Measurements from ENCODE around the gene TMEM170B. TPM values are rescaled to one million over a fixed set of nuclear protein-coding genes. Genes with fewer than 3 reads are reported as not detected.

Gene TMEM170B
- total RNA-seq, 1 donor from 2014 or later, result 3.9 TPM

GRCh38 chr6:11528996-11529395 is 8.6 kb upstream of the TMEM170B start:
- Mint-ChIP-seq H3K27me3 (ENCODE audit: low read depth) (no peaks in the 10 kb centered on the region), H3K9me3 (ENCODE audit: low read depth) (no peaks in the 10 kb centered on the region), H3K36me3 (ENCODE audit: low read depth) (no peaks in the 10 kb centered on the region), H3K4me1 (ENCODE audit: low read depth) (no peaks in the 10 kb centered on the region), H3K4me3 (ENCODE audit: unreplicated experiment) (no peak overlapping the region), H3K27ac (ENCODE audit: unreplicated experiment) (no peak overlapping the region)
- DNase-seq (ENCODE audit: low spot score), result no peak
- no peak for TF ChIP-seq CTCF (IDR thresholded peaks at IDR 0.05)

GRCh38 chr6:11532097-11532496 is 5.5 kb upstream of the TMEM170B start:
- no peak overlapping the region for H3K4me3 Mint-ChIP-seq (ENCODE audit: unreplicated experiment)
- H3K4me1 Mint-ChIP-seq (ENCODE audit: low read depth), result peaks cover 11% of the 10 kb centered on the region
- no peaks in the 10 kb centered on the region for H3K36me3 Mint-ChIP-seq (ENCODE audit: low read depth)
- no peak for TF ChIP-seq CTCF (IDR thresholded peaks at IDR 0.05)
- H3K27me3 Mint-ChIP-seq (ENCODE audit: low read depth), result no peaks in the 10 kb centered on the region
- H3K27ac Mint-ChIP-seq (ENCODE audit: unreplicated experiment), result no peak overlapping the region
- no peaks in the 10 kb centered on the region for H3K9me3 Mint-ChIP-seq (ENCODE audit: low read depth)
- DNase-seq (ENCODE audit: low spot score), result no peak

GRCh38 chr6:11534561-11534960 is 3.0 kb upstream of the TMEM170B start:
- TF ChIP-seq CTCF (IDR thresholded peaks at IDR 0.05), result no peak
- no peaks in the 10 kb centered on the region for H3K27me3 Mint-ChIP-seq (ENCODE audit: low read depth)
- DNase-seq (ENCODE audit: low spot score), result no peak
- no peak overlapping the region for H3K27ac Mint-ChIP-seq (ENCODE audit: unreplicated experiment)
- H3K9me3 Mint-ChIP-seq (ENCODE audit: low read depth), result no peaks in the 10 kb centered on the region
- no peak overlapping the region for H3K4me3 Mint-ChIP-seq (ENCODE audit: unreplicated experiment)
- no peaks in the 10 kb centered on the region for H3K36me3 Mint-ChIP-seq (ENCODE audit: low read depth)
- peaks cover 20% of the 10 kb centered on the region for H3K4me1 Mint-ChIP-seq (ENCODE audit: low read depth)

- H3K4me1 Mint-ChIP-seq (ENCODE audit: low read depth), result peaks cover 21% of the 10 kb centered on the region
- no peaks in the 10 kb centered on the region for H3K27me3 Mint-ChIP-seq (ENCODE audit: low read depth)
- H3K9me3 Mint-ChIP-seq (ENCODE audit: low read depth), result no peaks in the 10 kb centered on the region
- no peaks in the 10 kb centered on the region for H3K36me3 Mint-ChIP-seq (ENCODE audit: low read depth)
- no peak for DNase-seq (ENCODE audit: low spot score)
- no peak overlapping the region for H3K4me3 Mint-ChIP-seq (ENCODE audit: unreplicated experiment)
- TF ChIP-seq CTCF (IDR thresholded peaks at IDR 0.05), result no peak
- no peak overlapping the region for H3K27ac Mint-ChIP-seq (ENCODE audit: unreplicated experiment)
These were observed 1.7 kb upstream of the TMEM170B start for GRCh38 chr6:11535801-11536230.

DNA sequence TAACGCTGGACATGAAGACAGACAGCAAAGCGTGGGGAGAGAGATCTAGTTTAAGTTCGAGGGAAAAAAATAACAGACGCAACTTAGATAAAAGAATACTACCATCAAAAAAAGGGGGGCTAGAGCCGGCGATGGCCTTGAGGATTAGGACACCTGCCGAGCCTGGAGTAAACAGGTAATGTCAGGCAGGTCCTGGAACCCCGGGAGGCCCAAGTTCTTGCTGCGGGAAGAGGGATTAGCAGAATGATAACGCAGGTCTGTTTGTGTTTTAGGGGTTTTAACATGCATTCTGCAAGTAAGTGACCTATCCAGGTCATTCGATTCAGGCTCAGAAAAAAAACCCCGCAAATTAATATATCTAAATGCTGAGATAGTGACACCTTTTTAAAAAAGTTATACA is 754 bp upstream of the TMEM170B start:
- no peaks in the 10 kb centered on the region for H3K27me3 Mint-ChIP-seq (ENCODE audit: low read depth)
- H3K27ac Mint-ChIP-seq (ENCODE audit: unreplicated experiment), result peak overlapping the region; percentile 59
- no peak for TF ChIP-seq CTCF (IDR thresholded peaks at IDR 0.05)
- H3K4me3 Mint-ChIP-seq (ENCODE audit: unreplicated experiment), result peak overlapping the region; percentile 71
- H3K9me3 Mint-ChIP-seq (ENCODE audit: low read depth), result no peaks in the 10 kb centered on the region
- no peaks in the 10 kb centered on the region for H3K36me3 Mint-ChIP-seq (ENCODE audit: low read depth)
- H3K4me1 Mint-ChIP-seq (ENCODE audit: low read depth), result peaks cover 21% of the 10 kb centered on the region
- no peak for DNase-seq (ENCODE audit: low spot score)
